ENCODE data around the gene SPACA9.
A peak's percentile ranks its signal among the peaks of the same experiment; 100 is the strongest.

SPACA9 gene

GRCh38 chr9:132923346-132923902, 44.7 kb downstream of the SPACA9 start:
- peaks cover 51% of the 10 kb centered on the region for H3K36me3 ChIP-seq (ENCODE audit: low read depth)
- H3K9me3 ChIP-seq (ENCODE audit: severe bottlenecking) = no peaks in the 10 kb centered on the region
- no peak overlapping the region for H3K4me3 ChIP-seq (ENCODE audit: severe bottlenecking)
- no peaks in the 10 kb centered on the region for H3K27me3 ChIP-seq (ENCODE audit: insufficient read depth, poor library complexity, severe bottlenecking)
- TF ChIP-seq, protein P1, sequence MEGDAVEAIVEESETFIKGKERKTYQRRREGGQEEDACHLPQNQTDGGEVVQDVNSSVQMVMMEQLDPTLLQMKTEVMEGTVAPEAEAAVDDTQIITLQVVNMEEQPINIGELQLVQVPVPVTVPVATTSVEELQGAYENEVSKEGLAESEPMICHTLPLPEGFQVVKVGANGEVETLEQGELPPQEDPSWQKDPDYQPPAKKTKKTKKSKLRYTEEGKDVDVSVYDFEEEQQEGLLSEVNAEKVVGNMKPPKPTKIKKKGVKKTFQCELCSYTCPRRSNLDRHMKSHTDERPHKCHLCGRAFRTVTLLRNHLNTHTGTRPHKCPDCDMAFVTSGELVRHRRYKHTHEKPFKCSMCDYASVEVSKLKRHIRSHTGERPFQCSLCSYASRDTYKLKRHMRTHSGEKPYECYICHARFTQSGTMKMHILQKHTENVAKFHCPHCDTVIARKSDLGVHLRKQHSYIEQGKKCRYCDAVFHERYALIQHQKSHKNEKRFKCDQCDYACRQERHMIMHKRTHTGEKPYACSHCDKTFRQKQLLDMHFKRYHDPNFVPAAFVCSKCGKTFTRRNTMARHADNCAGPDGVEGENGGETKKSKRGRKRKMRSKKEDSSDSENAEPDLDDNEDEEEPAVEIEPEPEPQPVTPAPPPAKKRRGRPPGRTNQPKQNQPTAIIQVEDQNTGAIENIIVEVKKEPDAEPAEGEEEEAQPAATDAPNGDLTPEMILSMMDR (IDR thresholded peaks at IDR 0.05; ENCODE audit: poor library complexity, severe bottlenecking) = no peak
- peak; percentile 99 for ATAC-seq (ENCODE audit: low read depth)
- H3K27ac ChIP-seq (ENCODE audit: poor library complexity, severe bottlenecking) = peak overlapping the region; percentile 66
- no peak for DNase-seq (ENCODE audit: low spot score)
- peaks cover 13% of the 10 kb centered on the region for H3K4me1 ChIP-seq (ENCODE audit: insufficient read depth, poor library complexity, severe bottlenecking)

DNA sequence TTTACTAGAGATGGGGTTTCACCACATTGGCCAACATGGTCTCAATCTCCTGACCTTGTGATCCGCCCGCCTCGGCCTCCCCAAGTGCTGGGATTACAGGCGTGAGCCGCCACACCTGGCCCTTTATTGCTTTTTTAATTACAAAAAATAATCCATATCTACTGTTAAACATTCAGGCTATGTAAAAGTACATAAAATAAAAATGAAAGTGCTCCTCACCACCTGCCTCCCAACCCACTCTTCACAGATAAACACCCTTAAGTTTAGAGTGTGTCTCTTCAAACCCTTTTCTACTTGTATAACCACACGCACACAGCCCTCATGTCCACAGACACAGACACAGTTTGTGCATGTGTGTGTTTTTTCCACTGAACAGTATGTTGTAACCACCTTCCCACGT, 49.0 kb downstream of the SPACA9 start:
- Histone ChIP-seq H3K27me3 (ENCODE audit: insufficient read depth, poor library complexity, severe bottlenecking) (no peaks in the 10 kb centered on the region), H3K4me3 (ENCODE audit: severe bottlenecking) (no peak overlapping the region), H3K9me3 (ENCODE audit: severe bottlenecking) (no peaks in the 10 kb centered on the region), H3K4me1 (ENCODE audit: insufficient read depth, poor library complexity, severe bottlenecking) (peaks cover 13% of the 10 kb centered on the region), H3K27ac (ENCODE audit: poor library complexity, severe bottlenecking) (no peak overlapping the region), H3K36me3 (ENCODE audit: low read depth) (peaks cover 32% of the 10 kb centered on the region)
- DNase-seq (ENCODE audit: low spot score) (no peak), ATAC-seq (ENCODE audit: low read depth) (no peak)
- TF ChIP-seq, protein P1 (IDR thresholded peaks at IDR 0.05; ENCODE audit: poor library complexity, severe bottlenecking) = no peak

- ATAC-seq (ENCODE audit: low read depth) = no peak
- H3K36me3 ChIP-seq (ENCODE audit: low read depth) = peaks cover 15% of the 10 kb centered on the region
Observed at GRCh38 chr9:132931178-132931735, 52.6 kb downstream of the SPACA9 start.

DNA sequence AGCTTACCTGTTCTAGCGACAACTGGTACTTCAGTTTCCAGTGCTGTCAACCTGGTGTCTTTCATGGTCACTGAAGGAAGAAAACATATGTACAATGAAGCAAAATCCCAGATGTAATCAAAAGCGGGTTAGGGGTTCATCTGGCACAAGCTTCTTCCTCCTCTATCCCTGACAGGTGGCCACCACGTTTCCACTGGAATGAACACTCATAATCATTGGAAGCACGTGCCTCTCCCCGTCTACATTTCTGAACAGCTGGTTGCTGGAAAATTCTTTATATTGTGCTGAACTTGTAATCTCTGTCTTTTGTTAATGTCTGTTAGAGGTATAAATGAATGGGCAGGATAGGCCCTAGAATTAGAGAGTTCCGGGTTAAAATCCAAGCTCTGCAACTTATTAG, 56.3 kb downstream of the SPACA9 start:
- no peak for ATAC-seq (ENCODE audit: low read depth)
- DNase-seq (ENCODE audit: low spot score) = no peak

More at GRCh38 chr9:132931178-132931735, 52.6 kb downstream of the SPACA9 start:
- TF ChIP-seq, protein P1 (IDR thresholded peaks at IDR 0.05; ENCODE audit: poor library complexity, severe bottlenecking) = no peak
- no peak overlapping the region for H3K27ac ChIP-seq (ENCODE audit: poor library complexity, severe bottlenecking)
- H3K4me3 ChIP-seq (ENCODE audit: severe bottlenecking) = no peak overlapping the region
- H3K27me3 ChIP-seq (ENCODE audit: insufficient read depth, poor library complexity, severe bottlenecking) = no peaks in the 10 kb centered on the region
- no peaks in the 10 kb centered on the region for H3K9me3 ChIP-seq (ENCODE audit: severe bottlenecking)
- DNase-seq (ENCODE audit: low spot score) = no peak
- H3K4me1 ChIP-seq (ENCODE audit: insufficient read depth, poor library complexity, severe bottlenecking) = no peaks in the 10 kb centered on the region

More for the DNA sequence above, 56.3 kb downstream of the SPACA9 start:
- TF ChIP-seq, protein P1 (IDR thresholded peaks at IDR 0.05; ENCODE audit: poor library complexity, severe bottlenecking) = no peak
- Histone ChIP-seq H3K27me3 (ENCODE audit: insufficient read depth, poor library complexity, severe bottlenecking) (no peaks in the 10 kb centered on the region), H3K9me3 (ENCODE audit: severe bottlenecking) (no peaks in the 10 kb centered on the region), H3K27ac (ENCODE audit: poor library complexity, severe bottlenecking) (no peak overlapping the region), H3K4me1 (ENCODE audit: insufficient read depth, poor library complexity, severe bottlenecking) (peaks cover 5% of the 10 kb centered on the region), H3K36me3 (ENCODE audit: low read depth) (peaks cover 12% of the 10 kb centered on the region), H3K4me3 (ENCODE audit: severe bottlenecking) (no peak overlapping the region)
